HEK293 (cell line): ENCODE results near the gene CDCP2.

ENCODE experiments used
- CTCF ChIA-PET: fragments of 350-600 bp; formaldehyde crosslinking; extraction: SDS; loops from one replicate; lab custom pipeline; 2021; ENCODE audit warnings: antibody characterized with exemption; lab: Yijun Ruan, JAX
- POLR2A ChIA-PET: fragments of 300-600 bp; formaldehyde crosslinking; extraction: SDS; loops from one replicate; lab custom pipeline; 2020; ENCODE audit warnings: antibody characterized with exemption, inconsistent platforms; lab: Yijun Ruan, JAX
- H3K27ac ChIP-seq: fragments of 200-500 bp; sonication (Bioruptor generic); 2 replicates; pipeline ENCODE4 v1.5.1; 2014; ENCODE audit warnings: low read depth, low read length, control low read depth, inconsistent platforms; ENCODE audit errors: extremely low read depth
- H3K36me3 ChIP-seq, 2 experiments: fragments of 200-500 bp in 1 of 2; sonication (Bioruptor generic) in 1 of 2; 1 replicate in 1 of 2; 2 replicates in 1 of 2; pipeline ENCODE4 v1.5.1; 2014 to 2017; ENCODE audit warnings: inconsistent platforms in 2 of 2, low read length in 2 of 2; ENCODE audit not compliant: control insufficient read depth in 2 of 2, insufficient read depth in 1 of 2
- H3K4me1 ChIP-seq: fragments of 200-500 bp; sonication (Bioruptor generic); 2 replicates; pipeline ENCODE4 v1.5.1; 2014; ENCODE audit warnings: mild to moderate bottlenecking, low read length, inconsistent platforms; ENCODE audit not compliant: control insufficient read depth, insufficient read depth
- H3K4me3 ChIP-seq: 2 replicates; pipeline ENCODE4 v1.5.1; 2011; ENCODE audit warnings: low read depth, mild to moderate bottlenecking, control low read depth, low read length, moderate library complexity
- H3K9me3 ChIP-seq: fragments of 200-500 bp; sonication (Bioruptor generic); 2 replicates; pipeline ENCODE4 v1.5.1; 2014; ENCODE audit warnings: low read depth, low read length, inconsistent platforms; ENCODE audit not compliant: control insufficient read depth, insufficient read depth
- FEZF1 ChIP-seq: fragments of 450-650 bp; formaldehyde crosslinking; IDR thresholded peaks from 2 replicates; pipeline ENCODE4 v1.5.1; 2016; ENCODE audit warnings: missing biosample characterization, missing genetic modification characterization
- KLF8 ChIP-seq: fragments of 450-650 bp; formaldehyde crosslinking; IDR thresholded peaks from 2 replicates; pipeline ENCODE4 v1.5.1; 2016; ENCODE audit warnings: missing biosample characterization, missing genetic modification characterization
- MYNN ChIP-seq: fragments of 450-650 bp; formaldehyde crosslinking; IDR thresholded peaks from 2 replicates; pipeline ENCODE4 v1.5.1; 2016; ENCODE audit warnings: missing biosample characterization, missing genetic modification characterization, borderline replicate concordance
- PBX3 ChIP-seq: sonication (generic); formaldehyde crosslinking; IDR thresholded peaks from 2 replicates; pipeline ENCODE4 v1.8.1; 2022; ENCODE audit warnings: mild to moderate bottlenecking, moderate library complexity, missing genetic modification reagents
- RBAK ChIP-seq: fragments of 450-650 bp; formaldehyde crosslinking; IDR thresholded peaks from 2 replicates; pipeline ENCODE4 v1.5.1; 2016; ENCODE audit warnings: missing biosample characterization, missing genetic modification characterization
- SCRT2 ChIP-seq: fragments of 450-650 bp; formaldehyde crosslinking; IDR thresholded peaks from 2 replicates; pipeline ENCODE4 v1.5.1; 2016; ENCODE audit warnings: missing biosample characterization, missing genetic modification characterization
- TRIM28 ChIP-seq: IDR thresholded peaks from 2 replicates; pipeline ENCODE4 v1.6.1; 2011; ENCODE audit warnings: low read length, control low read depth, borderline replicate concordance
- YY2 ChIP-seq: fragments of 450-650 bp; formaldehyde crosslinking; IDR thresholded peaks from 2 replicates; pipeline ENCODE4 v1.5.1; 2016; ENCODE audit warnings: missing biosample characterization, missing genetic modification characterization
- ZFHX2 ChIP-seq: fragments of 450-650 bp; formaldehyde crosslinking; conservative IDR thresholded peaks from 2 replicates; pipeline ENCODE4 v1.5.1; 2016; ENCODE audit warnings: missing biosample characterization, missing genetic modification characterization
- ZIC2 ChIP-seq: fragments of 450-650 bp; formaldehyde crosslinking; IDR thresholded peaks from 2 replicates; pipeline ENCODE4 v1.5.1; 2016; ENCODE audit warnings: missing biosample characterization, missing genetic modification characterization
- ZNF121 ChIP-seq: fragments of 450-650 bp; formaldehyde crosslinking; IDR thresholded peaks from 2 replicates; pipeline ENCODE4 v1.5.1; 2016; ENCODE audit warnings: missing biosample characterization, missing genetic modification characterization
- ZNF146 ChIP-seq: fragments of 450-650 bp; formaldehyde crosslinking; IDR thresholded peaks from 2 replicates; pipeline ENCODE4 v1.5.1; 2016; ENCODE audit warnings: missing biosample characterization, missing genetic modification characterization
- ZNF155 ChIP-seq: fragments of 450-650 bp; formaldehyde crosslinking; IDR thresholded peaks from 2 replicates; pipeline ENCODE4 v1.5.1; 2016; ENCODE audit warnings: missing biosample characterization, missing genetic modification characterization
- ZNF184 ChIP-seq: fragments of 450-650 bp; IDR thresholded peaks from 2 replicates; pipeline ENCODE4 v1.5.1; 2018; ENCODE audit warnings: missing biosample characterization, mild to moderate bottlenecking, missing genetic modification characterization
- ZNF248 ChIP-seq: fragments of 450-650 bp; formaldehyde crosslinking; IDR thresholded peaks from 2 replicates; pipeline ENCODE4 v1.5.1; 2017; ENCODE audit warnings: missing biosample characterization, missing genetic modification characterization
- ZNF366 ChIP-seq: fragments of 450-650 bp; formaldehyde crosslinking; conservative IDR thresholded peaks from 2 replicates; pipeline ENCODE4 v1.5.1; 2016; ENCODE audit warnings: missing biosample characterization, missing genetic modification characterization
- ZNF398 ChIP-seq: fragments of 450-650 bp; formaldehyde crosslinking; IDR thresholded peaks from 2 replicates; pipeline ENCODE4 v1.5.1; 2017; ENCODE audit warnings: missing biosample characterization, missing genetic modification characterization
- ZNF426 ChIP-seq: fragments of 450-650 bp; formaldehyde crosslinking; IDR thresholded peaks from 2 replicates; pipeline ENCODE4 v1.5.1; 2017; ENCODE audit warnings: missing biosample characterization, missing genetic modification characterization, mild to moderate bottlenecking, inconsistent platforms, moderate library complexity
- ZNF449 ChIP-seq: fragments of 450-650 bp; formaldehyde crosslinking; IDR thresholded peaks from 2 replicates; pipeline ENCODE4 v1.5.1; 2017; ENCODE audit warnings: missing biosample characterization, mild to moderate bottlenecking, missing genetic modification characterization, moderate library complexity
- ZNF510 ChIP-seq: fragments of 450-650 bp; formaldehyde crosslinking; IDR thresholded peaks from 2 replicates; pipeline ENCODE4 v1.5.1; 2018; ENCODE audit warnings: mild to moderate bottlenecking, missing genetic modification characterization, missing biosample characterization; ENCODE audit not compliant: insufficient replicate concordance
- ZNF549 ChIP-seq: fragments of 450-650 bp; IDR thresholded peaks from 2 replicates; pipeline ENCODE4 v1.5.1; 2018; ENCODE audit warnings: missing biosample characterization, missing genetic modification characterization, mild to moderate bottlenecking, inconsistent platforms, moderate library complexity
- ZNF596 ChIP-seq: fragments of 450-650 bp; IDR thresholded peaks from 2 replicates; pipeline ENCODE4 v1.5.0; 2018; ENCODE audit warnings: missing biosample characterization, mild to moderate bottlenecking, missing genetic modification characterization, moderate library complexity
- ZNF76 ChIP-seq: fragments of 450-650 bp; formaldehyde crosslinking; IDR thresholded peaks from 2 replicates; pipeline ENCODE4; 2016; ENCODE audit warnings: low read depth, missing biosample characterization, missing genetic modification characterization, borderline replicate concordance
- ZXDB ChIP-seq: fragments of 450-650 bp; formaldehyde crosslinking; IDR thresholded peaks from 2 replicates; pipeline ENCODE4 v1.5.1; 2016; ENCODE audit warnings: missing biosample characterization, missing genetic modification characterization

Gene CDCP2

GRCh38 chr1:54137534-54138061 lies 15.2 kb downstream of the CDCP2 start (continued):
- TF ChIP-seq ZNF398 (tag by site-specific recombination) (0 out of 2 replicates have a peak, but pooled peaks have one; percentile 16), PBX3 (CRISPR knock-in tag) (no peak), ZXDB (tag by site-specific recombination) (no peak), ZFHX2 (tag by site-specific recombination) (peak; percentile 78), RBAK (tag by site-specific recombination) (no peak), YY2 (0 out of 2 replicates have a peak, but pooled peaks have one; percentile 22), ZNF426 (tag by site-specific recombination) (no peak), TRIM28 (no peak), ZIC2 (tag by site-specific recombination) (peak; percentile 99), ZNF449 (tag by site-specific recombination) (peak; percentile 39; the same call in 1 of the 2 replicates), ZNF596 (tag by site-specific recombination) (no peak), MYNN (tag by site-specific recombination) (no peak), ZNF184 (tag by site-specific recombination) (no peak), ZNF146 (no peak), FEZF1 (tag by site-specific recombination) (no peak)

GRCh38 chr1:54136963-54137533 lies 15.8 kb downstream of the CDCP2 start:
- CTCF ChIA-PET = no interaction called here
- TF ChIP-seq ZNF366 (no peak), ZNF549 (tag by site-specific recombination) (no peak), KLF8 (tag by site-specific recombination) (no peak)
- H3K27ac ChIP-seq = no peak overlapping the region

GRCh38 chr1:54136269-54136896 lies 16.4 kb downstream of the CDCP2 start:
- CTCF ChIA-PET = no interaction called here
- TF ChIP-seq ZNF121 (no peak), ZNF155 (tag by site-specific recombination) (no peak), ZNF510 (no peak), ZNF76 (tag by site-specific recombination) (no peak), ZNF248 (no peak), SCRT2 (tag by site-specific recombination) (no peak)
- Histone ChIP-seq H3K36me3 (no peaks in the 10 kb centered on the region), H3K27ac (no peak overlapping the region), H3K9me3 (no peaks in the 10 kb centered on the region), H3K4me3 (no peak overlapping the region), H3K4me1 (no peaks in the 10 kb centered on the region; the same call in 1 of the 2 replicates)
- POLR2A ChIA-PET = interaction anchor here (0.8 kb wide), 1 partner anchor 12 kb away, joined by 3 read pairs; no protein-coding TSS in a partner anchor

More at GRCh38 chr1:54136963-54137533, 15.8 kb downstream of the CDCP2 start:
- Histone ChIP-seq H3K9me3 (no peaks in the 10 kb centered on the region), H3K36me3 (no peaks in the 10 kb centered on the region), H3K4me1 (no peaks in the 10 kb centered on the region; the same call in 1 of the 2 replicates), H3K4me3 (no peak overlapping the region)
- POLR2A ChIA-PET = no interaction called here
